DND-41 (cell line): Measurements from ENCODE around the gene ESX1.

Experiments
- ATAC-seq: fragments of 200-7000 bp; cut with Tn5 transposase; 3 replicates; pipeline ENCODE4 v1.9.1; 2021; ENCODE audit warnings: low read depth; ENCODE audit not compliant: insufficient read depth
- DNase-seq: peaks from one replicate; pipeline ENCODE4 v3.0.0-alpha.2; 2020
- H2AFZ ChIP-seq: 2 replicates; pipeline ENCODE4 v1.6.0; 2012; ENCODE audit warnings: low read depth, low read length
- H3K27ac ChIP-seq: 2 replicates; pipeline ENCODE4 v1.5.1; 2012; ENCODE audit warnings: low read length, inconsistent platforms
- H3K27me3 ChIP-seq: fragments of 200-600 bp; sonication (generic); 2 replicates; pipeline ENCODE4 v1.6.0; 2012; ENCODE audit warnings: low read length, mild to moderate bottlenecking, inconsistent platforms; ENCODE audit not compliant: insufficient read depth, poor library complexity
- H3K36me3 ChIP-seq: 2 replicates; pipeline ENCODE4 v1.5.1; 2012; ENCODE audit warnings: low read length, inconsistent platforms; ENCODE audit not compliant: insufficient read depth
- H3K4me1 ChIP-seq: 2 replicates; pipeline ENCODE4 v1.5.1; 2012; ENCODE audit warnings: mild to moderate bottlenecking, low read length; ENCODE audit not compliant: insufficient read depth
- H3K4me2 ChIP-seq: 2 replicates; pipeline ENCODE4 v1.6.0; 2012; ENCODE audit warnings: mild to moderate bottlenecking, moderate library complexity, low read length, inconsistent platforms; ENCODE audit not compliant: insufficient read depth
- H3K4me3 ChIP-seq, 2 experiments: fragments of 200-600 bp in 1 of 2; shearing (Covaris generic) in 1 of 2; 2 replicates each; pipeline ENCODE4 v1.5.1; 2012 to 2016; ENCODE audit warnings: inconsistent platforms in 2 of 2, low read length in 2 of 2, mild to moderate bottlenecking in 2 of 2, low read depth in 1 of 2, moderate library complexity in 1 of 2
- H3K79me2 ChIP-seq: 2 replicates; pipeline ENCODE4 v1.6.0; 2012; ENCODE audit warnings: low read length, inconsistent platforms; ENCODE audit not compliant: insufficient read depth
- H3K9ac ChIP-seq: 2 replicates; pipeline ENCODE4 v1.6.0; 2012; ENCODE audit warnings: low read depth, mild to moderate bottlenecking, inconsistent platforms, low read length, moderate library complexity
- H3K9me3 ChIP-seq: 2 replicates; pipeline ENCODE4 v1.5.1; 2012; ENCODE audit warnings: low read length, moderate library complexity, mild to moderate bottlenecking, inconsistent platforms; ENCODE audit not compliant: insufficient read depth, severe bottlenecking
- H4K20me1 ChIP-seq: 2 replicates; pipeline ENCODE4 v1.6.0; 2012; ENCODE audit warnings: low read length; ENCODE audit not compliant: insufficient read depth
- EZH2 ChIP-seq: IDR thresholded peaks from 3 replicates; pipeline ENCODE4 v1.6.1; 2012; ENCODE audit warnings: borderline replicate concordance, low read depth, mild to moderate bottlenecking, moderate library complexity, low read length, inconsistent platforms; ENCODE audit not compliant: severe bottlenecking
- TF ChIP-seq, protein P1 (sequence below): IDR thresholded peaks from 2 replicates; pipeline ENCODE4 v1.5.1; 2012; ENCODE audit warnings: borderline replicate concordance, low read length, moderate library complexity, mild to moderate bottlenecking; ENCODE audit not compliant: poor library complexity, severe bottlenecking; ENCODE audit errors: extremely low read depth

The ESX1 gene

GRCh38 chrX:104254442-104255115 lies at the start of gene ESX1:
TSS of gene ESX1 (minus strand) at chrX:104254933. CDS start at chrX:104254849, 84 bp downstream.
- Histone ChIP-seq H3K27me3 (no peaks in the 10 kb centered on the region), H3K4me2 (no peak within 1 kb of the TSS), H3K79me2 (no peaks in the 10 kb centered on the region), H4K20me1 (no peaks in the 10 kb centered on the region), H3K27ac (no peak within 1 kb of the TSS), H2AFZ (no peak within 1 kb of the TSS), H3K4me1 (no peaks in the 10 kb centered on the region), H3K4me3 (no peak within 1 kb of the TSS), H3K36me3 (no peaks in the 10 kb centered on the region), H3K9me3 (no peaks in the 10 kb centered on the region), H3K9ac (no peak within 1 kb of the TSS)
- ATAC-seq (no peak), DNase-seq (no peak)
- TF ChIP-seq EZH2: no peak
- TF ChIP-seq, protein P1, sequence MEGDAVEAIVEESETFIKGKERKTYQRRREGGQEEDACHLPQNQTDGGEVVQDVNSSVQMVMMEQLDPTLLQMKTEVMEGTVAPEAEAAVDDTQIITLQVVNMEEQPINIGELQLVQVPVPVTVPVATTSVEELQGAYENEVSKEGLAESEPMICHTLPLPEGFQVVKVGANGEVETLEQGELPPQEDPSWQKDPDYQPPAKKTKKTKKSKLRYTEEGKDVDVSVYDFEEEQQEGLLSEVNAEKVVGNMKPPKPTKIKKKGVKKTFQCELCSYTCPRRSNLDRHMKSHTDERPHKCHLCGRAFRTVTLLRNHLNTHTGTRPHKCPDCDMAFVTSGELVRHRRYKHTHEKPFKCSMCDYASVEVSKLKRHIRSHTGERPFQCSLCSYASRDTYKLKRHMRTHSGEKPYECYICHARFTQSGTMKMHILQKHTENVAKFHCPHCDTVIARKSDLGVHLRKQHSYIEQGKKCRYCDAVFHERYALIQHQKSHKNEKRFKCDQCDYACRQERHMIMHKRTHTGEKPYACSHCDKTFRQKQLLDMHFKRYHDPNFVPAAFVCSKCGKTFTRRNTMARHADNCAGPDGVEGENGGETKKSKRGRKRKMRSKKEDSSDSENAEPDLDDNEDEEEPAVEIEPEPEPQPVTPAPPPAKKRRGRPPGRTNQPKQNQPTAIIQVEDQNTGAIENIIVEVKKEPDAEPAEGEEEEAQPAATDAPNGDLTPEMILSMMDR: no peak

GRCh38 chrX:104295636-104296035 lies 40.9 kb upstream of the ESX1 start:
- H3K4me1 ChIP-seq: no peaks in the 10 kb centered on the region
- no peak overlapping the region for H3K4me3 ChIP-seq
- ATAC-seq: no peak
- no peaks in the 10 kb centered on the region for H3K27me3 ChIP-seq
- H2AFZ ChIP-seq: no peak overlapping the region
- H3K27ac ChIP-seq: no peak overlapping the region
- no peak for TF ChIP-seq EZH2
- TF ChIP-seq, protein P1: no peak
- H3K36me3 ChIP-seq: no peaks in the 10 kb centered on the region
- H3K4me2 ChIP-seq: no peak overlapping the region
- no peaks in the 10 kb centered on the region for H3K79me2 ChIP-seq
- DNase-seq: no peak
- no peak overlapping the region for H3K9ac ChIP-seq
- H4K20me1 ChIP-seq: no peaks in the 10 kb centered on the region
- H3K9me3 ChIP-seq: no peaks in the 10 kb centered on the region

- Histone ChIP-seq H3K4me2 (no peak overlapping the region), H3K4me3 (no peak overlapping the region), H3K9ac (no peak overlapping the region), H3K79me2 (no peaks in the 10 kb centered on the region), H2AFZ (no peak overlapping the region), H3K27ac (no peak overlapping the region), H3K4me1 (no peaks in the 10 kb centered on the region), H3K9me3 (no peaks in the 10 kb centered on the region), H3K36me3 (no peaks in the 10 kb centered on the region), H4K20me1 (no peaks in the 10 kb centered on the region), H3K27me3 (no peaks in the 10 kb centered on the region)
- ATAC-seq (no peak), DNase-seq (no peak)
- TF ChIP-seq EZH2: no peak
- TF ChIP-seq, protein P1: no peak
Observed at GRCh38 chrX:104288961-104289360, 34.2 kb upstream of the ESX1 start.
